Hepatocyte (in vitro differentiated cells): ENCODE data around the gene EPN1. TPM values are rescaled to one million over a fixed set of nuclear protein-coding genes. Genes with fewer than 3 reads are reported as not detected.
A peak's percentile ranks its signal among the peaks of the same experiment; 100 is the strongest.

Source experiments
- DNase-seq: peaks from one replicate; pipeline ENCODE4 v3.0.0-alpha.2; 2016; ENCODE audit warnings: low spot score
- H2AFZ ChIP-seq: fragments of 200-600 bp; sonication (generic); 2 replicates; pipeline ENCODE4 v1.6.0; 2016; ENCODE audit warnings: antibody characterized with exemption, mild to moderate bottlenecking
- H3K27ac ChIP-seq: fragments of 200-600 bp; sonication (generic); 2 replicates; pipeline ENCODE4 v1.5.1; 2016; ENCODE audit warnings: mild to moderate bottlenecking
- H3K27me3 ChIP-seq: fragments of 200-600 bp; sonication (generic); 2 replicates; pipeline ENCODE4 v1.6.1; 2016
- H3K36me3 ChIP-seq: fragments of 200-600 bp; sonication (generic); replicated peaks from 2 replicates; pipeline ENCODE4 v1.5.1; 2016; ENCODE audit warnings: low read depth; ENCODE audit not compliant: insufficient read depth
- H3K4me1 ChIP-seq: fragments of 200-600 bp; sonication (generic); 2 replicates; pipeline ENCODE4 v1.5.1; 2016; ENCODE audit warnings: mild to moderate bottlenecking, moderate library complexity; ENCODE audit not compliant: insufficient read depth
- H3K4me2 ChIP-seq: fragments of 200-600 bp; sonication (generic); 2 replicates; pipeline ENCODE4 v1.6.0; 2016
- H3K4me3 ChIP-seq: fragments of 200-600 bp; sonication (generic); 2 replicates; pipeline ENCODE4 v1.5.1; 2016; ENCODE audit warnings: mild to moderate bottlenecking
- H3K79me2 ChIP-seq: fragments of 200-600 bp; sonication (generic); 2 replicates; pipeline ENCODE4 v1.6.0; 2017; ENCODE audit warnings: mild to moderate bottlenecking
- H3K9me2 ChIP-seq: fragments of 200-600 bp; sonication (generic); replicated peaks from 2 replicates; pipeline ENCODE4 v1.6.0; 2017; ENCODE audit warnings: mild to moderate bottlenecking; ENCODE audit not compliant: insufficient read depth
- H3K9me3 ChIP-seq: fragments of 200-600 bp; sonication (generic); 2 replicates; pipeline ENCODE4 v1.5.1; 2016; ENCODE audit warnings: low read depth, mild to moderate bottlenecking
- H4K20me1 ChIP-seq: fragments of 200-600 bp; sonication (generic); 2 replicates; pipeline ENCODE4 v1.6.0; 2016; ENCODE audit warnings: mild to moderate bottlenecking; ENCODE audit not compliant: insufficient read depth, poor library complexity, severe bottlenecking
- EZH2 ChIP-seq: fragments of 200-600 bp; sonication (generic); IDR thresholded peaks from 2 replicates; pipeline ENCODE4 v1.6.1; 2016; ENCODE audit warnings: antibody characterized with exemption, mild to moderate bottlenecking, borderline replicate concordance
- EZH2phosphoT487 ChIP-seq: fragments of 200-600 bp; sonication (generic); IDR thresholded peaks from one replicate; pipeline ENCODE4 v1.6.1; 2018; ENCODE audit warnings: antibody characterized with exemption, mild to moderate bottlenecking, low read depth, moderate library complexity; ENCODE audit not compliant: unreplicated experiment, severe bottlenecking
- WGBS: methylation state at CpG from one replicate; pipeline ENCODE4 v1.1.6; 2016; ENCODE audit warnings: low lambda C conversion rate; ENCODE audit errors: missing lambda C conversion rate; 5-methylcytosine and 5-hydroxymethylcytosine counted together
- polyA plus RNA-seq: library from polyadenylated mRNA; unstranded; fragments of >200 nt; fragmentation: Nextera tagmentation; extraction: Ambion mirVana; gene quantifications from 2 replicates; pipeline ENCODE4 v1.2.1, GENCODE V29; 2016
- total RNA-seq: library from RNA; depleted of rRNA; stranded (reverse); fragments of >200 nt; gene quantifications from 2 replicates; pipeline ENCODE4 v1.2.3, GENCODE V29; 2014
- TF ChIP-seq, protein P1 (sequence below): fragments of 200-600 bp; sonication (generic); IDR thresholded peaks from 2 replicates; pipeline ENCODE4 v1.5.1; 2016; ENCODE audit warnings: antibody characterized with exemption, mild to moderate bottlenecking; ENCODE audit not compliant: poor library complexity

Gene EPN1
- total and polyA plus RNA-seq, 2 experiments from 2014 or later = 74.8 to 165 TPM

DNA sequence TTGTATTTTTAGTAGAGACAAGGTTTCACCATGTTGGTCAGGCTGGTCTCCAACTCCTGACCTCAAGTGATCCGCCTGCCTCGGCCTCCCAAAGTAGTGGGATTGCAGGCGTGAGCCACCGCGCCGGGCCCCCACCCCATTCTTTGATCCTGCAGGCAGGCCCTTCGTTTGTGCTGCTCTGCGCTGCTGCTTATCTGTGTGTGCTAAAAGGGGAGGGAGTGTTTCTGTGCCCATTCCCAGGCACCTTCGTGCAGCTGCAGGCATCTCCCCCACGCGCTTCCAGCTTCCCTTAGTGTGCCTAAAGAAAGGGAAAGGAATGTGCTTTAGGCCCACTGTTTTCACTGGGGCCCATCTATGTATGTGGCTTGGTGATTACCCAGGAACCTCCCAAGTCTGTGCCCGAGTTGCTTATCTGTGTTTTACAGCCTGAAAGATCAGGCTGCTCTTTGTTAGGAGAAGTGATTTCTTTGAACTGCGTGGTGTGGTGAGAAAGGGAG is 27.2 kb downstream of the EPN1 start:
- H3K36me3 ChIP-seq = no peaks in the 10 kb centered on the region
- no peaks in the 10 kb centered on the region for H3K9me2 ChIP-seq
- no peaks in the 10 kb centered on the region for H3K27me3 ChIP-seq
- peak; percentile 64 for DNase-seq
- no peaks in the 10 kb centered on the region for H3K9me3 ChIP-seq
- H4K20me1 ChIP-seq = no peaks in the 10 kb centered on the region
- peak overlapping the region; percentile 59 for H3K4me2 ChIP-seq
- TF ChIP-seq EZH2phosphoT487 (peak; percentile 91), EZH2 (no peak)
- TF ChIP-seq, protein P1, sequence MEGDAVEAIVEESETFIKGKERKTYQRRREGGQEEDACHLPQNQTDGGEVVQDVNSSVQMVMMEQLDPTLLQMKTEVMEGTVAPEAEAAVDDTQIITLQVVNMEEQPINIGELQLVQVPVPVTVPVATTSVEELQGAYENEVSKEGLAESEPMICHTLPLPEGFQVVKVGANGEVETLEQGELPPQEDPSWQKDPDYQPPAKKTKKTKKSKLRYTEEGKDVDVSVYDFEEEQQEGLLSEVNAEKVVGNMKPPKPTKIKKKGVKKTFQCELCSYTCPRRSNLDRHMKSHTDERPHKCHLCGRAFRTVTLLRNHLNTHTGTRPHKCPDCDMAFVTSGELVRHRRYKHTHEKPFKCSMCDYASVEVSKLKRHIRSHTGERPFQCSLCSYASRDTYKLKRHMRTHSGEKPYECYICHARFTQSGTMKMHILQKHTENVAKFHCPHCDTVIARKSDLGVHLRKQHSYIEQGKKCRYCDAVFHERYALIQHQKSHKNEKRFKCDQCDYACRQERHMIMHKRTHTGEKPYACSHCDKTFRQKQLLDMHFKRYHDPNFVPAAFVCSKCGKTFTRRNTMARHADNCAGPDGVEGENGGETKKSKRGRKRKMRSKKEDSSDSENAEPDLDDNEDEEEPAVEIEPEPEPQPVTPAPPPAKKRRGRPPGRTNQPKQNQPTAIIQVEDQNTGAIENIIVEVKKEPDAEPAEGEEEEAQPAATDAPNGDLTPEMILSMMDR = no peak
- H2AFZ ChIP-seq = no peak overlapping the region
- no peaks in the 10 kb centered on the region for H3K79me2 ChIP-seq
- peak overlapping the region; percentile 57 for H3K27ac ChIP-seq
- WGBS = 43% methylated on average over 13 of the region's 13 CpGs
- H3K4me1 ChIP-seq = peaks cover 12% of the 10 kb centered on the region
- H3K4me3 ChIP-seq = no peak overlapping the region

DNA sequence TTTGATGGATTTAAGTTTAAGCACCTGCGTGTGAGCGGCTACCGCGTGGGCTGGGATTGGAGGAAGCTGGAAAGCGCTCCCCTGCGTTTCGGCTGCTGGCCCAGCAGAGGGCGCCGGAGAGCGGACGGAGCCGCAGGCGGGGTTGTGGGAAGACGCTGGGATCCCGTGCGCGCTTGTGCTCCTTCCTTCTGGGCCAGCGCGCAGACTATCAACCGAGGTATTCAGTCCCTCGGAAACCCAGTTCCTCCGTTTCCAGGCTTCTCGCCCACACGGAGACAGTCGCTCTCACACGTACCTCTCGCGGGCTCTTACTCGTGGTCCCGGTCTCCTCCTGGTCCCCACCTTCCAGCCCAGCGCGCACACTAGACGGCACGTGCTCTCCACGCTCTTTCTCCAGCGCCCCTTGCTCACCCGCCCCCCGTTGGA is 28.8 kb downstream of the EPN1 start:
- Histone ChIP-seq H3K4me1 (peaks cover 12% of the 10 kb centered on the region), H3K36me3 (no peaks in the 10 kb centered on the region), H3K4me2 (no peak overlapping the region), H3K79me2 (no peaks in the 10 kb centered on the region), H2AFZ (no peak overlapping the region), H4K20me1 (no peaks in the 10 kb centered on the region), H3K9me2 (no peaks in the 10 kb centered on the region), H3K27ac (no peak overlapping the region), H3K4me3 (no peak overlapping the region), H3K27me3 (no peaks in the 10 kb centered on the region), H3K9me3 (no peaks in the 10 kb centered on the region)
- WGBS = 79% methylated on average over 37 of the region's 38 CpGs
- TF ChIP-seq, protein P1 = peak; percentile 32
- no peak for TF ChIP-seq EZH2phosphoT487
- DNase-seq = no peak

DNA sequence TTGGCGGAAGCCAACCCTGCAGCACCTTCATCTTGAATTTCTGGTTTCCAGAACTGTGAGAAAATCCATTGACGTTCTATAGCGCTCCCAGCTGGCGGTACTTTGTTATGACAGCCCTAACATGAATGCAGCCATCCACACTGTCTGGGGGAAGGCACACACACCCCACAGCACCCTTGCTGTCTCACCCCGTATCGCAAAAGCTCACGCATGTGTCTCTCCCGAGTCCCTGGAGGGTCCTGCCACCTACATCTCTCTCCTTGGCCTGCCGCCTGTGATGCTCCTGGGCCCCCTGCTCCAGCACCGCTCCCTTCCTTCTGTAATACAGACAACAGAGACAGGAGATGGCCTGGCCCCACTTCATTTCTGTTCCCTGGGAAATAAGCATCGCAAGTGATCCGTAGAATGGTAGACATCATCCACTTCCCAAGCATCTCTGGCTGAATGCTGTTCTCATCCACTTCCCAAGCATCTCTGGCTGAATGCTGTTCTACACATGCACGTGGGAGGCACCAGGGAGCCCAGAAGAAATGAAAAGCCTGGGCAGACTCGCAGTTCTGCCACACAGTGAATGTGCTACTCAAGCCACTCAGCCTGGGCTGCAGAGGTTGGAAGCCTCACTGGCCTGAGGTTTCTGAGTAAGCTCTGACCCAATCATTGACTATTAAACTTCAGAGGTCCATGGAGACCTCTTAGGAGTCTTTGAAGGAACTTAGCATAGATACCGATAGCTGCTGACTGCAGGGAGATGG is 29.6 kb downstream of the EPN1 start:
- no peak overlapping the region for H3K4me2 ChIP-seq
- WGBS = 98% methylated on average over 15 of the region's 15 CpGs
- peaks cover 12% of the 10 kb centered on the region for H3K4me1 ChIP-seq
- no peaks in the 10 kb centered on the region for H3K9me2 ChIP-seq
- H3K9me3 ChIP-seq = no peaks in the 10 kb centered on the region
- no peaks in the 10 kb centered on the region for H4K20me1 ChIP-seq
- H3K36me3 ChIP-seq = no peaks in the 10 kb centered on the region
- TF ChIP-seq, protein P1 = no peak
- no peak for TF ChIP-seq EZH2phosphoT487
- TF ChIP-seq EZH2 = no peak
- no peaks in the 10 kb centered on the region for H3K79me2 ChIP-seq
- H3K27ac ChIP-seq = no peak overlapping the region
- H2AFZ ChIP-seq = no peak overlapping the region
- no peak for DNase-seq
- H3K4me3 ChIP-seq = no peak overlapping the region
- H3K27me3 ChIP-seq = no peaks in the 10 kb centered on the region
